HS-5 (cell line): ENCODE results near the gene RIPK4.
"Not testable (repeated sequence)": the region's sequence is repeated elsewhere in the genome, so short reads cannot be mapped to it uniquely, and the experiment has no call there.

ENCODE experiments used
- DNase-seq: peaks from one replicate; pipeline ENCODE4 v3.0.0-alpha.2; 2012; ENCODE audit warnings: low read depth

The RIPK4 gene

DNA sequence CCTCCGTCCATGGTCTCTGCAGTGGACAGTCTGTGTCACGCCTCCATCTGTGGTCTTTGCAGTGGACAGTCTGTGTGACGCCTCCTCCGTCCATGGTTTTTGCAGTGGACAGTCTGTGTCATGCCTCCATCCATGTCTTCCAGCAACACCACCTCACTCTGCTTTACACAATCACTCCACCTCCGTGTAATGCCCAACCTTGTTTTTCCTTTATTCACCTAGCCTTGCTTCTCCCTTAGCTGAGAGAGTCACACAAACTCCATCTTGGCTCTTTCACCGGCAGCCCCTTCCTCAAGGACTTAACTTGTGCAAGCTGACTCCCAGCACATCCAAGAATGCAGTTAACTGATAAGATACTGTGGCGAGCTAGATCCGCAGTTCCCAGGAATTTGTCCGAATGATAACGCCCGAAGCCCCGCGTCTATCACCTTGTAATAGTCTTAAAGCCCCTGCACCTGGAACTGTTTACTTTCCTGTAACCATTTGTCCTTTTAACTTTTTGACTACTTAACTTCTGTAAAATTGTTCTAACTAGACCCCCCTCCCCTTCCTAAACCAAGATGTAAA, 52.5 kb downstream of the RIPK4 start:
- not testable (repeated sequence) for DNase-seq

DNA sequence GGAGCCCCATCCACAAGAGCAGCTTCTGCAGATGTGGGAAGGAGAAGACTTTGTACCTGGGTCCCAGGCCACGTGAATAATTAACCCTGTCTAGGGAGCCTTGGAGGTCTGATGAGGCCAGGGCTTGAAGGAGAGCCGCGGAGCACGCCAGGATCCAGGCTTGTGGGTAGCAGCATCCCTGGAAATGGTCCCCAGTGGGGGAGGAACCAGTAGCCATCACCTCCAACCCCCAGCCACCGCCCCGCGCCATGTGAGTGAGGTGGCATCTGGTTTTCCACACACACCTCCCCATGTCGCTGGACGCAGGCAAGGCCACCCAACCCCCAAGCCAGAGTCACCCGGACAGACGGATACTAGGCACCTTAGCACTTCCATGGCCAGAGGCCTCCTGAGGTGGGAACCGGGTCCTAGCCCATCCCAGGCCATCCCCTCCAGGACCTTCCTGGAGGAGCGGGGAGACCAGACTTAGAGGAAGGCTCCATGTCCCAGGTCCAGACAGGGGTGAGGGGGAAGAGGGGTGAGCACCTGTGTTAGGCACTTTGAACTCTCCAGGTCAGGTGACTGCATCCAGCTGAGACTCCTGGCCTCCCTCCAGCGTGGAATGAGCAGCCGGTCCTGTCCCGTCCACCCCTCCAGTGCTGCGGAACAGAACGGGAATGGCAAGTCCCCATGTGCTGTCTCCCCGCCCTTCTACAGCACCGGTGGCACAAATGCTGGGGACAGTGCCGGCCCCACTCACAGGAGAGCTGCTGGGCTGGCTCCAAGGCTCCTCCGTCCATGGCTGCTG, 53.2 kb downstream of the RIPK4 start:
- DNase-seq: no peak

DNA sequence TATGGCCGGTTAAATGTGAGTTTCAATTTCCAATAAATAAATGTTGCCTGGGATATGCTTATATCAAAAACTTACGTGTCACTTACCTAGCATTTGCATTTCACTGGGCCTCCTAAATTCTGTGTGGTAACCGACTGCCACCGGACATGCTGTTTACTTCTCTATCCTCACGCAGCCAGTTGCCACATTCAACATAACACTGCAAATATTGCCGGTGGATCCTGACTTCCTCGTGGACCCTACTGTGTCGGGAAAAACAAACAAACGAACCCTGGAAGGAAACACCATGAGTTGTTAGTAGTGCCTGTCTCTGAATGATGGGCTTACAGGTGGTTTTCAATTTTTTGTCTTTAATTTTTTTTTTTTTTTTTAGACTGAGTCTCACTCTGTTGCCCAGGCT, 54.1 kb downstream of the RIPK4 start:
- no peak for DNase-seq

DNA sequence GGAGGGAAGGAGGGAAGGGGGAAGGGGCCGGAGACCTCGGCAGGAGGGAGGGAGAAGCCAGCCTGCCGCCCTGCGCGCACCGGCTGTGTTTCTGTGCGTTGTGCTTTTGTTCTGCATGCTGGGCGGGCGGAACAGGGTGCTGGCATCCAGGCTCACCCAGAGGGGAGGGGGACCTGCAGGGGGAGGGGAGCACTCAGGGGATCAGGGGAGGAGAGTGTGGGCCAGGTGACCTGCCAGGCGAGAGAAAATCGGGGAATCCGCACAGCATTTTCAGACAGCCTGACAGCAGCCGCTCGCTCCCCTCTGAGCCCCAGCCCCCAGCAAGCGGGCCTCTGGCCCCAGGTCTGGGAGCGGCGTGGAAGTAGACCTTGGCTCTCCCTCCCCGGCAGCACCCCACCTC, 54.7 kb downstream of the RIPK4 start:
- DNase-seq: no peak

DNA sequence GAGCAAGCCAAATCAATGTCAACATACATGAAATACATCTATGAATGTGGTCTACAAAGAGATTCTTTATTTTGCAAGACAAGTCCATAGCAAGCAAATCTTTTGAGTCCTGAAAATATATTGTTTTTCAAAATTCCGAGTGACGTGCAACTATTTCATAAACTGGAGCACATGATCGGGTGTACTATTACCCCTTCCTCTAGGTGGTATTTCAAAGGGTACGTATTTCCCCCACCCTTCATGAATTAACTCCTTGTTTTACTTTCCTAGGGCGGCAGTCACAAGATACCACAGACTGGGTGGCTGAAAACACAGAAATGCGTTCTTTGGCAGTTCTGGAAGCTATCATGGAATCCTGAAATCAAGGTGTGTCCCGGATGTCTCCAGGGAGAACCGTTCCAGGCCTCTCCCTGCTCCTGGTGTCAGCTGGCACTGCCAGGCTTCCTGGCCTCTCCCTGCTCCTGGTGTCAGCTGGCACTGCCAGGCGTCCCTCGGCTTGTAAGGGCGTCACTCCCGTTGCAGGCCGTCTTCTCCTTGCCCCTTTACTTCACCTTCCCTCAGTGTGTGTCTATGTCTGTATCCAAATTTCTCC, 55.3 kb downstream of the RIPK4 start:
- no peak for DNase-seq

DNA sequence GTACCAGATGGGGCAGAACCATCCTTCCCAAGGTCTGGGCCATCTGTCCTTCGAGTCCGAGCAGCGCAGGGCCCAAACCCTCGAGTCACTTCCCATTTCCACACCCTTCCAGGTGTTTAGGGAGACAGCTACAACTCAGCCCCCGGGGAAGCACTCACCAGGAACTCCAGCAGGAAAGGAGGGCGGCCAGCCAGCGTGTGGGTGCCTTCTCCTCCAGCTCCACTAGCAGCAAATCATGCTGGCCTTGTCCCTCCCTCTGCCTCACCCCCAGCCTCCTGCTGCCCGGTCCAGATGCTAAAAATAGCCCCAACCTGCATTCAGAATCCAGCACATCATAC, 56.1 kb downstream of the RIPK4 start:
- DNase-seq: no peak

DNA sequence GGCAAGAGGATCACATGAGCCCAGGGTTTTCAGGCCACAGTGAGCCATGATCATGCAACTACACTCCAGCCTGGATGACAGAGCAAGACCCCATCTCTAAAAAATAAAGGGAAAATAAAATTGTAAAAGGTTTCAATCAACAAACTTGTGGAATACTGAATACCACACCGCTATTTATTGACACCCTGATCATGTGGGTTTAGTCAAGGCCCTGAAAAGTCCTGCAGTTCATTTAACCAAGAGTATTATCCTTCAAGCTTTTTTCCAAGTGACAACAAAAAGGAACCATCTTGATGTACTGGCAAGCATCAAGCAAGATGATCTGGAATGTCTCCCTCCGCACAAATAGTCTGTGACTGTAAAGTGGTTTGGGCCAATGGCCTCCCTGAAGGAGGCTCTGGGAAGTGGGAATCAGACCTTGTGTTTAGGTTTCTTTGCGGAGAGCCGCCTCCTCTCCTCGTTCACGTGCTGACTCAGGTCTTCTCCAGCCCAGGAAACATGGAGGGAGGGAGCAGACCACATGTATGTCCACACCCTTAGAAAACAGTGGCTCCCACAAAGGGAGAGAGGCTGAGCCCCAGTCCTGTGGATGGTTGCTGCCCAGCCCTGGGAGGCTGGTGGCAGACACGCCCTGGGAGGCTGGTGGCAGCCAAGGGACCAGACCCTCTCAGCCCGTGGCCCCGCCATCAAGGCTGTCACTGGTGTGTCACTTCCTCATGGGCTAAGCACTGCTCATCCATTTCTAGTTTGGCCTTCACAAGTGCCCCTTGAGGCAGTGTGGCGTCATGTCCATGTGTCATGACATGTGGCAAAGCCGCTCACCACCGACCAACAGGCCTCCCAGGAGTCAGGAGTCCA, 56.7 kb downstream of the RIPK4 start:
- DNase-seq: no peak

DNA sequence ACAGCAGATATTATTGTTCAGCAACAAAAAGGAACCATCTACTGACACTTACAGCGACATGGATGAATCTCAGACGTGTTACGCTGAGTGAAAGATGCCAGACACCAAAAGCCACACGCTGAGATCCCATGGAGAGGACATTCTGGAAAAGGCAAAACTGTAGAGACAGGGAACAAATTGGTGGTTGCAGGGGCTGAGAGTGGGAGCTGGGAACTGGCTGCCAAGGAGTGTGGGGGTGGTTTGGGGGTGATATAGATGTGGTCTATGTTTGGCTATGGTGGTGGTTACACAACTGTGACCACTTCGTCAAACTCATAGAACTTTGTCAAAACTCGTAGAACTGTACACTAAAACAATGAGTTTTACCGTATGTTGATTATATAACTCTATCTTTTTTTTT, 57.7 kb downstream of the RIPK4 start:
- DNase-seq: no peak

DNA sequence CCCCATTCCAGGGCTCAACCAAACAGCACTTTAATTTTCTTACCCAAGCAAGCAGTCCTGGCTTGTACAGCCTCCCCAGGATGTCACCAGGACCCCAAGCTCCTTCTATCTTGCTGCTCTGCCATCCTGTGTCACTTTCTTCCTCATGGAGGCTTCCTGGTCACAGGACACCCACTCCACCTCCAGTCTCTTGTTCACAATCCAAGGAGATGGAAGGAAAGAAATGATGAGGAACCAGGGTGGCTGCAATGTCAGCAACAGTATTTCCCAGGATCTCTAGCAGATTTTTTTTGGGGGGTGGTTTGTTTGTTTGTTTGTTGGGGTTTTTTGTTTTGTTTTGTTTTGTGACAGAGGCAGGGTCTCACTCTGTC, 58.9 kb downstream of the RIPK4 start:
- DNase-seq: no peak

DNA sequence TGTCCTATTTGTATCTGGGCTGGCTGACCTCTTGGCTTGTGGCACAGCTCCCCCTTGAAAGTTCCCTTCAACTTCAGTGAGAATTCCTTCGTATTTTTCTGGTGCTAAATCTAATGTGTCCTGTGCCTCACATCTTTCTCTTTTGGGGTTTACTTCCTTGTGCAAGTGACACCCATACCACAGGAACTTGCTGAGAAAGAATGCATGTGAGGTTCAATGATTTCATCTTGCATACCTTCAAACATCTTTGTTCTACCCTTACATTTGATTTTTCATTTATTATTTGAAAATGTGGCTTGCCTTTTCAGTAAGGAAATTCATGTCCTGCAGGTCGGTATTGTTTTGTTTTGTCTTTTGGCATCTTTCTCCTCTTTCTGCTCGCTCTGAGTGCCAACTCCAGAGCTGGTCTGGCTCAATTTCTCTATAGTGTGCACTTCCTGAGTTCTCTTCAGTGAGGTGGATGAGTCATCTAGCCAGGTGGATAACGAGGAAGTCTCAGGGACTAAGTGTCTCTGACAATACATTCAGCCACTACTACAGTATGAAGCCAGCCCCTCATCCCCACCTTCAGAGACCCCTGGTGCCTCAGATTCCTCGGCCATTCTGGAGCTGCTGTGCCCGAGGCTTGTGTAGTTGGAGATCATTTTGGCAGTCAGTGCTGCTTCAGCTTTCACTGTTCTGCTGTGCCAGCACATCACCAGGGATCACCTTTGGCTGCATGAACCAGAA, 59.5 kb downstream of the RIPK4 start:
- no peak for DNase-seq

DNA sequence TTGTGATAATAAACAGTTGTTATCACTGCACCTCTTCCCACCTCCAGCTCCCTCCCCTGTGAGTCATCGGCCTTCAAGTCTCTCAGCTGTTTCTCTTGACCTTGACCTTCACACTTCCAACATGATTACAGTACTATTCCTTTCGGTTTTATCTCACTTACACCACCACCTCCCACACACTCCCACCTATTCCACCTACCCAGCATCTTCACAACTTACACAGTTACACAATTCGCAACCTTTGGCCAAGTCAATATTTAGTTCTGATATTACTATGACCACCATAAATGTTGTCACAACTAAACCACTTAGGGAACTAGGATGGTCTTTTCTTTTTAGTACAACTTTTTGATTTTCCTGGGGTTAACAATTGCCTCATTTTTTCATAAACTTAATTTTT, 60.2 kb downstream of the RIPK4 start:
- DNase-seq: no peak

DNA sequence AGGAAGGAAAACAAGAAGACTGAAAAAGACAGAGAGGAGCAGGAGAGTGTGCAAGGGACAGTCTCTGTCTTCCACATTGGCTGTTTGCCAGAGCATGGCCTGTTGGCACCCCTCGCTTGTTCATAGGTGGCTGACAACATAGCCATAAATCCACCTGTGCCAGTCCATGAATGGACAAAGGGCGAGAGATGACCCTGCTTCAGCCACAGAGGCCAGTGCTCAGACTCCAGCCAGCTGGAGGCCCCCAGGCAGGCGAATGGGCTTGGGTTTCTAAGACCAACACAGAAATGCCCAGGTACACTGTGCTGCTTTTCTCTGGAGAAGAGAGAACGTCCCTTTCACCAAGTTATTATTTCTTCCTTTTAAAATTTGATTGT, 60.6 kb downstream of the RIPK4 start:
- no peak for DNase-seq

DNA sequence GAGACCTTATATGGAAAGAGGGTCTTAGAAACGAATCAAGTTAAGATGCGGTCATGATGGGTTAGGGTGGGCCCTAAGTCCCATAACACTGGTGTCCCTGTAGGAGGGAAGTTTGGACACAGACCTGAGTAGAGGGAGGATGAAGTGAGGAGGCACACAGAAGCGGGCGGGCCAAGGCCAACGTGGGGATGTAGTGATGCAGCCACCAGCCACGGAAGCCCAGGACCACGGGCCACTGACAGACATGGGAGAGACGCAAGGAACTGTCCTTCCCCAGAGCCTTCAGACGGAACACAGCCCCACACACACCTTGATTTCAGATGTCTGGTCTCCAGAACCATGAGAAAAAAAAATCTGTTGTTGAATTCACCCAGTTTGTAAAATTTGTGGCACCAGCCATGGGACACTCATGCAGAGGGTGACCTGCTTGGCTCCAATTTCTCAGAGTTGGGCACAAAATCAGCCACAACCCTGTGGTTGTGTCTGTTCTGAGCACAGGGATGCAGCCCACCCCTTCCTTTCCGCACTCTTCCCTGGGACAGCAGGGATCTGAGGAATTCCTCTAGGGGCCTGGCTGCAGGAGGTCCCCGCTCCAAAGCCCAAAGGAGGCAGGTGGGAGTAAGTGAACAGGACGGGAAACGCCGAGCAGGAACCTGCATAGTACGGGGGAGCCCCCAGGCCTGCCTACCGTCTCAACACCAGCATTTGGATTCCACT, 61.1 kb downstream of the RIPK4 start:
- DNase-seq: no peak

DNA sequence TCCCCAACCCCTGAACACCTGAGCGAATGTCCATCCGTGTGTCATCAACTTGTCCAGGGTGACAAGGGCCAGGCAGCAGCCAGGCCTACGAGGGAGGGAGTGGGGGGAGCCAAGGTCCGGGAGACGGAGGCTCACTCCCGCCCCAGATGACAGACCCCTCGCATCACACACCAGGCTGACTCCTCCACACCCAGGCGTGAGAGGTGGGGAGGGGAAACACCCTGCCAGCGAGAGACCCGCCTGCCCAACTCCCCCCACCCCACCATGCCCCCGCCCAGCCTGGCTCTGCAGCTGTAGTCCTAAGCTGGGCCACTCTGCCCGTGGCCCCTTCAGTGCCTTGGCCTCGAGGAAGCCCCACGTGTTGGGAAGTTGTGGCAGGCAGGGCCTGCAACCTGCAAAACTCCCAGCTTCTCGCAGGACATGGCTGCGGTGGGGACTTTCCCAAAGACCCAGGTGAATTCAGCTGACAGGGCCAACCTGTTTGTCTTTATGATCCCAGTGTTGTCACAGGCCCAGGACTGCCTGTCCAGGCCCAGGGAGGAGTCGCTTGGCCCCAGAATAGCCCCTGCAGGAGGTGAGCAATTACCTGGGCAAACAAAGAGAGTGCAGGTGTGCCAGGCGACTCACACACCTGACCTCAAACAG, 62.9 kb downstream of the RIPK4 start:
- DNase-seq: no peak

DNA sequence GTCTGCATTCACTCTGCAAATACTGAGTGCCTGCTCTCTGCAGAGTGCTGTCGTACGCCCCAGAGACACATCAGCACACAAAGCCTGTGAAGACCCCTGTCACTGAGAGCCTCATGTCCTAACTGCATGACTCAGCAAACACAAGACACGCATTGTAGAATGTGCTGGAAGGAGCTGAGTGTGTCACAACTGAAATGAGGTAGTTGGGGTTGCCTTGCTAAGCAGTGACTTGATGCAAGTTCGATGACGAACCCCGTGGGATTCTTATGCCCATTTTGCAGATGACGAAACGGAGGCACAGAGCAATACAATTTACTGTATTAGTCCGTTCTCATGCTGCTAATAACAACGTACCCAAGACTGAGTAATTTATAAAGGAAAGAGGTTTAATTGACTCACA, 65.1 kb downstream of the RIPK4 start:
- no peak for DNase-seq

DNA sequence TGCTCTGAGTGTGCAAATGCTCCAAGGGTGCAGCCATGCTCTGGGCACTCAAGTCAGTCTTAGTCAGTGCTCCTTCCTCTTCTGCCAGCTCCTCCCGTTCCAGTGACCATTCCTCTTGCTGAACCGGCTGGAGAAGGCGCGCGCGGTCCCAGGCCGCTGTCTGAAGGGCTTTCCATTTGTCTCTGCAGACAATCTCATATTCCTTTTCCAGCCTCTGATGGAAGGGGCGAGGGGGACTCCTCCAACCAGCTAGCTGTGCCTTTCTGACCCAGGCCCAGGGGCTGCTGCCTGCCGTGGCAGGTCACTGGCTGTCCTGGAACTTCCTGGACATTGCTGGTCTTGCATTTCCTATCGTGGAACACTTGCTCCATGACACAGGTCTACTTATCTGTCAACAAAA, 67.5 kb downstream of the RIPK4 start:
- no peak for DNase-seq

DNA sequence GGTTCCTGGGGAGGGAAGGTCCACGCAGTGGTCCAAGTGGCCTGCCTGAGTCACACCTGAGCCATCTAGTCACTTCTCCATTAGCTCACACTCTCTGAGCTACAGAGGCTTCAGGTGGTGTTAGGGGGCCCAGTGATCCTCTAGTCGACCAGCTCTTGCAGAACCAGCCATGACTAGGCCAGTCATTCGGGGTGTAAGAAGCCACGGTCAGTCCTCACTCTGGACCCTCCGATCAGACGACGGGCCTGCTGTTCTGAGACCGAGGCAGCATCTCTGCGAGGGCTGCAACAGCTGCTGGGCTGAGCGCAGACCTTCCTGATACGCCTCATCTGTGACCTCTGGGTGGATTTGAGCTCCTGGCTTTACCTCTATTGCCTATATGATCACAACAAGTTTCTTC, 68.8 kb downstream of the RIPK4 start:
- no peak for DNase-seq

DNA sequence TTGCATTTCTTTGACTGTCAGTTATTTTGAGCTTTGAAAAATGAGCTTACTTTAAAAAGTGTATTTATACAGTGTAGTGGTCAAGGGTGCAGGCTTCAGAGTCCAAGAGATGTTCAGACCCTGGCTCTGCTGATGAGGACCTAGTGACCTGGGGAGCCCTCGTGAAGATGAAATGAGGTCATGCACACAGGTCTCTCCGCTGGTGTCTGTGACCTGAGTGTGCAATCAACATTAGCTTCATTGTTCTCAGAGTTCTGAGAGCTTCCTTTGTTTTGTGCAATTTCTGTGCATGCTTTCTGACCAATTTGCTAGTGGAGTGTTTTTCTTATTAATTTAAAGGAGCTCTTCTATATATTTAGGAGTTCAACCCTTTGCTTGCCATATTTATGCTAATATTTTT, 71.3 kb downstream of the RIPK4 start:
- no peak for DNase-seq

DNA sequence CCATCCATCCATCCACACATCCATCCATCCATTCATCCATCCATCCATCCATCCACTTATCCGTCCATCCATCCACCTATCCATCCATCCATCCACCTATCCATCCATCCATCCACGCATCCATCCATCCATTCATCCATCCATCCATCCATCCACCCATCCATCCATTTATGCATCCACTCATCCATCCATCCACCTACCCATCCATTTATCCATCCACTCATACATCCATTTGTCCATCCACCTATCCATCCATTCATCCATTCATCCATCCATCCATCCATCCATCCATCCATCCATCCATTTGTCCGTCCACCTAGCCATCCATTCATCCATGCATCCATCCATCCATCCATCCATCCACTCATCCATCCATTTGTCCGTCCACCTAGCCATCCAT, 72.8 kb downstream of the RIPK4 start:
- DNase-seq: not testable (repeated sequence)

DNA sequence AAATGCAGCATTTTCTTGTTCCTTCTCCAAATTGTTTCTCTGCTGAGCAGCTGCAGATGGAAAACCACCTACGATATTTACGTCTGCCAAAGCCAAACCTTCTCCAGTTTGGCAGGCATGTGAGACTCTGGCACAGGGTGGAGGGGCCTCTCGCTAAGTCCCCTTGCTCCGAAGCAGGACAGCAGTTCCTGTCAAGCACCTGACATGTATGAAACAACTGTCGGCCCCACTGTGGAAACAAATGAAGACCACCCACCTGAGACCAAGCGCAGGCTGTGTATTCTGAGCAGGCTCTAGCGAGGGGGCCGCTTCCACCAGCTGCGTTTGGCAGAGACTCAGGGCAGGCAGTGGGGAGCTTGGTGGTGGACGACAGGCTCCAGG, 74.7 kb downstream of the RIPK4 start:
- no peak for DNase-seq
